MM.1S (cell line): Measurements from ENCODE around the gene SORBS2.

Experiments
- CTCF ChIP-seq: fragments of 300-600 bp; sonication (generic); IDR thresholded peaks from 2 replicates; pipeline ENCODE4 v1.5.1; 2016; ENCODE audit warnings: antibody characterized with exemption, low read length, mixed read lengths
- EZH2 ChIP-seq: fragments of 300-600 bp; sonication (generic); optimal IDR thresholded peaks from 2 replicates; pipeline ENCODE3; 2017; ENCODE audit warnings: low read depth, mild to moderate bottlenecking, antibody characterized with exemption, low read length, mixed read lengths
- EZH2phosphoT487 ChIP-seq: fragments of 300-600 bp; sonication (generic); IDR thresholded peaks from 2 replicates; pipeline ENCODE4 v1.6.1; 2018; ENCODE audit warnings: antibody characterized with exemption, low read length

GRCh38 chr4:185709802-185710486, 102.0 kb downstream of the SORBS2 start:
- TF ChIP-seq CTCF (no peak), EZH2 (no peak), EZH2phosphoT487 (no peak)
